CD14-positive monocyte (primary cell): Measurements from ENCODE around the gene ELMOD1. TPM values are rescaled to one million over a fixed set of nuclear protein-coding genes. Genes with fewer than 3 reads are reported as not detected.

Experiments
- DNase-seq, 3 donors: peaks; one replicate each; pipeline ENCODE4 v3.0.0-alpha.2; 2011 to 2022
- H2AFZ ChIP-seq: 2 replicates; pipeline ENCODE4 v1.6.0; 2012; ENCODE audit warnings: mild to moderate bottlenecking, low read depth, low read length, inconsistent platforms; ENCODE audit not compliant: insufficient read depth, poor library complexity, severe bottlenecking
- H3K27ac ChIP-seq, 2 donors: 1 replicate in 1 of 2; 2 replicates in 1 of 2; pipeline ENCODE4 v1.5.1; 2012 to 2013; ENCODE audit warnings: low read length in 2 of 2, control low read depth in 1 of 2, inconsistent platforms in 1 of 2, low read depth in 1 of 2, mild to moderate bottlenecking in 1 of 2
- H3K27me3 ChIP-seq, 2 donors: one replicate each; pipeline versions ENCODE4 v1.6.0 to v1.6.1; 2011 to 2013; ENCODE audit warnings: low read length in 2 of 2; ENCODE audit not compliant: control insufficient read depth in 2 of 2, insufficient read depth in 2 of 2
- H3K36me3 ChIP-seq, 2 donors: replicated peaks in 1 of 2; 1 replicate in 1 of 2; 2 replicates in 1 of 2; pipeline versions ENCODE4 v1.5.1 to v1.6.1; 2012 to 2013; ENCODE audit warnings: low read length in 2 of 2, control low read depth in 1 of 2, inconsistent platforms in 1 of 2, mild to moderate bottlenecking in 1 of 2; ENCODE audit not compliant: insufficient read depth in 2 of 2, control insufficient read depth in 1 of 2
- H3K4me1 ChIP-seq, 2 donors: 1 replicate in 1 of 2; 2 replicates in 1 of 2; pipeline versions ENCODE4 v1.5.1 to v1.6.1; 2012 to 2013; ENCODE audit warnings: low read length in 2 of 2, control low read depth in 1 of 2, inconsistent platforms in 1 of 2, mild to moderate bottlenecking in 1 of 2, moderate library complexity in 1 of 2; ENCODE audit not compliant: insufficient read depth in 2 of 2, control insufficient read depth in 1 of 2
- H3K4me2 ChIP-seq: replicated peaks from 2 replicates; pipeline ENCODE3; 2012; ENCODE audit warnings: low read length, moderate library complexity, mild to moderate bottlenecking; ENCODE audit not compliant: poor library complexity, severe bottlenecking; ENCODE audit errors: extremely low read depth
- H3K4me3 ChIP-seq, 3 experiments: fragments of 200-600 bp in 1 of 3; sonication (generic) in 1 of 3; replicated peaks in 1 of 3; 1 replicate in 2 of 3; 2 replicates in 1 of 3; pipeline ENCODE4 v1.5.1; 2011 to 2013; ENCODE audit warnings: low read length in 3 of 3, mild to moderate bottlenecking in 3 of 3, control low read depth in 2 of 3, low read depth in 2 of 3, inconsistent platforms in 1 of 3, moderate library complexity in 1 of 3
- H3K79me2 ChIP-seq: 2 replicates; pipeline ENCODE4 v1.6.0; 2012; ENCODE audit warnings: mild to moderate bottlenecking, control low read depth, inconsistent platforms, low read length, moderate library complexity; ENCODE audit not compliant: insufficient read depth
- H3K9ac ChIP-seq: 2 replicates; pipeline ENCODE4 v1.6.0; 2017; ENCODE audit warnings: low read length, mild to moderate bottlenecking; ENCODE audit not compliant: insufficient read depth, poor library complexity, severe bottlenecking
- H3K9me3 ChIP-seq, 2 donors: replicated peaks in 1 of 2; 1 replicate in 1 of 2; 2 replicates in 1 of 2; pipeline versions ENCODE4 v1.5.1 to v1.6.1; 2012 to 2013; ENCODE audit warnings: low read length in 2 of 2, control low read depth in 1 of 2; ENCODE audit not compliant: control insufficient read depth in 1 of 2, insufficient read depth in 1 of 2
- H4K20me1 ChIP-seq: 2 replicates; pipeline ENCODE4 v1.6.0; 2012; ENCODE audit warnings: mild to moderate bottlenecking, low read length, control low read depth, moderate library complexity; ENCODE audit not compliant: insufficient read depth
- H3K27ac Mint-ChIP-seq, 7 donors: one replicate each; pipeline ENCODE4 v1.8.0; 2020; ENCODE audit warnings: mild to moderate bottlenecking in 7 of 7, mixed read lengths in 7 of 7, moderate library complexity in 6 of 7, inconsistent platforms in 2 of 7
- H3K27me3 Mint-ChIP-seq, 3 donors: one replicate each; pipeline ENCODE4 v1.8.0; 2021 to 2022; ENCODE audit warnings: low read depth in 3 of 3, mild to moderate bottlenecking in 3 of 3, mixed read lengths in 3 of 3, moderate library complexity in 3 of 3, inconsistent platforms in 1 of 3
- H3K36me3 Mint-ChIP-seq, 2 donors: one replicate each; pipeline ENCODE4 v1.8.0; 2020; ENCODE audit warnings: mixed read lengths in 2 of 2, inconsistent platforms in 1 of 2, mild to moderate bottlenecking in 1 of 2
- H3K4me1 Mint-ChIP-seq: one replicate; pipeline ENCODE4 v1.8.0; 2020; ENCODE audit warnings: mild to moderate bottlenecking, mixed read lengths
- H3K4me3 Mint-ChIP-seq, 2 donors: one replicate each; pipeline ENCODE4 v1.8.0; 2020; ENCODE audit warnings: mild to moderate bottlenecking in 2 of 2, mixed read lengths in 2 of 2, moderate library complexity in 1 of 2
- H3K9me3 Mint-ChIP-seq, 7 donors: one replicate each; pipeline ENCODE4 v1.8.0; 2020 to 2022; ENCODE audit warnings: mixed read lengths in 7 of 7, mild to moderate bottlenecking in 6 of 7, moderate library complexity in 6 of 7, inconsistent platforms in 2 of 7
- CTCF ChIP-seq: fragments of 200-600 bp; IDR thresholded peaks from one replicate; pipeline ENCODE4 v1.8.0; 2022; ENCODE audit warnings: antibody characterized with exemption, mild to moderate bottlenecking
- WGBS: methylation state at CpG from one replicate; pipeline ENCODE4 v1.1.5; 2013; ENCODE audit warnings: missing lambda C conversion rate; ENCODE audit not compliant: insufficient coverage; 5-methylcytosine and 5-hydroxymethylcytosine counted together
- intact Hi-C, 2 donors: fragments of 100-400 bp; cut with micrococcal nuclease; formaldehyde crosslinking; loops; one replicate each; pipeline versions ENCODE4 v1.15.0 to v1.15.1; 2023
- polyA plus RNA-seq, 3 donors: library from polyadenylated mRNA; depleted of rRNA in 1 of 3; unstranded in 2 of 3; stranded (reverse) in 1 of 3; fragments of 300-500 nt in 2 of 3; fragments of >200 nt in 1 of 3; fragmentation: Illumina TruSeq in 2 of 3; gene quantifications; 1 replicate in 2 of 3; 2 replicates in 1 of 3; pipeline ENCODE4 v1.2.3, GENCODE V29; 2012 to 2021

The ELMOD1 gene
- polyA plus RNA-seq, 3 donors: not detected

- H2AFZ ChIP-seq: no peak overlapping the region
- H3K9me3 Mint-ChIP-seq: no peaks in the 10 kb centered on the region
- no peak overlapping the region for H3K4me2 ChIP-seq
- H3K4me1 Mint-ChIP-seq: peaks cover 26% of the 10 kb centered on the region
- no peak overlapping the region for H3K4me3 ChIP-seq
- H3K79me2 ChIP-seq: peaks cover 9% of the 10 kb centered on the region
- intact Hi-C loops: no loop called here
- no peak overlapping the region for H3K27ac Mint-ChIP-seq
- peaks cover 0 to 1% (median 0%) of the 10 kb centered on the region in 3 donors for H3K27me3 Mint-ChIP-seq
- H3K4me1 ChIP-seq: peaks cover 20 to 21% of the 10 kb centered on the region in 2 donors
- H3K27me3 ChIP-seq: no peaks in the 10 kb centered on the region
- no peak for DNase-seq
- H3K36me3 Mint-ChIP-seq: peaks cover 18 to 23% of the 10 kb centered on the region in 2 donors
- no peaks in the 10 kb centered on the region for H3K9me3 ChIP-seq
- no peak overlapping the region for H3K4me3 Mint-ChIP-seq
- H3K36me3 ChIP-seq: peaks cover 17 to 18% of the 10 kb centered on the region in 2 donors
- TF ChIP-seq CTCF: no peak
- no peak overlapping the region for H3K27ac ChIP-seq
- H4K20me1 ChIP-seq: no peaks in the 10 kb centered on the region
- no peak overlapping the region for H3K9ac ChIP-seq
Measured at GRCh38 chr11:107561688-107562087, 29.3 kb upstream of the ELMOD1 start.

DNA sequence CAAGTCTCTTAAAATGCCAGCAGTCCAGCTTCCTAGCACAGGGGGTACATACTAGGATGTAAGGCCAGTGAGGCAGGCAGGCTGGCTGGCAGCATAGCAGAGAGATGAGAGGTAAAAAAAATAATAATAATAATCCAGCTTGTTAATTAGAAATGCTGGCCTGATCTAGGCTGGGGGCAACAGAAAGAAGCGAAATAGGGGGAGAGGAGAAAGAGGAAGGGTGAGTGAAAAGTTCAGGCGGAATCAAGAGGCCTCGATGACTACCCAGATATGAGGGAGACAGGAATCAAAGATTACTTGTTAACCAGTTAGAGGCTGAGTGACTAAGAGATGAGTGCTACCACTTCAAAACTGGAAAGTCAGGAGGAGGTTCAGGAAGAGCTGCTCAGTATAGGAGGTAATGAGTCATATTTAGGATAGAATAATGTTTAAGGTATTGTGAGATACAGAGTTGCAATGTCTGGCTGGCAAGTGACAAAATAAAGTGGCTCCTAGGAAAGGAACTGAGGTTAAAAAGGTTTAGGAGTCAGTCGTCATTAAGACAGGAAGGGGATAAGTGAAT is 28.2 kb upstream of the ELMOD1 start:
- H3K9ac ChIP-seq: no peak overlapping the region

More for the DNA sequence above, 28.2 kb upstream of the ELMOD1 start:
- Histone ChIP-seq H3K4me1 (peaks cover 20 to 21% of the 10 kb centered on the region in 2 donors), H2AFZ (no peak overlapping the region), H3K36me3 (peaks cover 15 to 17% of the 10 kb centered on the region in 2 donors), H3K4me3 (no peak overlapping the region), H3K79me2 (peaks cover 9% of the 10 kb centered on the region), H3K27me3 (no peaks in the 10 kb centered on the region), H3K27ac (no peak overlapping the region), H3K4me2 (no peak overlapping the region), H3K9me3 (no peaks in the 10 kb centered on the region), H4K20me1 (no peaks in the 10 kb centered on the region)
- no peak for TF ChIP-seq CTCF
- no CpG with 5 or more reads among the region's 4 CpGs for WGBS
- Mint-ChIP-seq H3K36me3 (peaks cover 17 to 19% of the 10 kb centered on the region in 2 donors), H3K27me3 (peaks cover under 1 to 2% (median 1%) of the 10 kb centered on the region in 3 donors), H3K9me3 (no peaks in the 10 kb centered on the region), H3K4me3 (no peak overlapping the region), H3K4me1 (peaks cover 25% of the 10 kb centered on the region), H3K27ac (peak overlapping the region in 1 of 7 donors; percentile 59)
- intact Hi-C loops: no loop called here
- peak in 1 of 3 donors; percentile 23 for DNase-seq
